ENCODE data around the gene TENT4A. TPM values are rescaled to one million over a fixed set of nuclear protein-coding genes. Genes with fewer than 3 reads are reported as not detected.

Gene TENT4A
- total and polyA plus RNA-seq, 10 of the 15 experiments (the other 5 are each of a cell fraction or from before 2014, with no cell fraction given) = 1.4 to 30.6 (median 12.5) TPM

GRCh38 chr5:6710551-6711318, 2.5 kb upstream of the TENT4A start:
- ChIA-PET POLR2A (interaction anchor here (0.6 kb wide), 2 partner anchors 14 to 37 kb away, joined by 3 to 7 read pairs; no protein-coding TSS in a partner anchor), RAD21 (ENCODE audit: unreplicated experiment) (interaction anchor here (1.1 to 1.2 kb wide), 2 partner anchors 76 to 78 kb away, joined by 4 read pairs; partner anchors contain the start of genes NSUN2 and SRD5A1), CTCF (no interaction called here), SMC1A (ENCODE audit: uncharacterized antibody, unreplicated experiment) (interaction anchor here (0.8 to 1.8 kb wide), 4 partner anchors 15 to 78 kb away, joined by 3 to 5 read pairs (median 3); partner anchors contain the start of genes NSUN2 and SRD5A1)
- intact Hi-C loops (cut with micrococcal nuclease; ENCODE audit: unreplicated experiment) (loop anchor here (5.0 to 10.0 kb wide), 2 partner anchors 333 to 956 kb away; partner anchors contain the start of gene MED10), in situ Hi-C loops (cut with MboI) (no loop called here)
- no peak overlapping the region for H3K4me2 ChIP-seq (ENCODE audit: control insufficient read depth, insufficient read depth)
- H3K27me3 ChIP-seq (replicated peaks in 1 of 2; ENCODE audit: control insufficient read depth in 2 of 2, insufficient read depth in 2 of 2, low read length in 1 of 2) = no peaks in the 10 kb centered on the region
- H3K9me3 ChIP-seq (replicated peaks; ENCODE audit: control insufficient read depth, insufficient read depth, low read length) = no peaks in the 10 kb centered on the region
- peaks cover 16% of the 10 kb centered on the region for H3K4me1 ChIP-seq (ENCODE audit: control insufficient read depth, insufficient read depth, low read length)
- H3K79me2 ChIP-seq (ENCODE audit: control insufficient read depth, insufficient read depth, low read length) = peaks cover 19% of the 10 kb centered on the region
- WGBS (ENCODE audit: insufficient coverage, insufficient replicate concordance, low lambda C conversion rate, missing lambda C conversion rate) = 89% methylated on average over 13 of the region's 13 CpGs
- H3K9ac ChIP-seq (ENCODE audit: control insufficient read depth, insufficient read depth, low read length) = no peak overlapping the region
- no TSS peak for BruUV-seq (replicated peaks)
- no peak for DNase-seq (ENCODE audit: low read depth, low spot score)
- 0 out of 2 replicates have a peak, but pooled peaks cover 3% of the 10 kb centered on the region for H4K20me1 ChIP-seq (ENCODE audit: control insufficient read depth, insufficient read depth)
- H3K36me3 ChIP-seq (ENCODE audit: control insufficient read depth in 2 of 2, insufficient read depth in 2 of 2, low read length in 1 of 2) = no peaks in the 10 kb centered on the region
- no peak for ATAC-seq
- H3K4me3 ChIP-seq = no peak overlapping the region
- no peak overlapping the region for H2AFZ ChIP-seq (ENCODE audit: control insufficient read depth, low read depth, low read length)
- H3K27ac ChIP-seq (ENCODE audit: control insufficient read depth, insufficient read depth) = no peak overlapping the region
- TF ChIP-seq RAD51 (IDR thresholded peaks at IDR 0.05) (no peak), CBX3 (IDR thresholded peaks at IDR 0.05; ENCODE audit: borderline replicate concordance, low read depth) (no peak), BHLHE40 (IDR thresholded peaks at IDR 0.05; ENCODE audit: borderline replicate concordance in 1 of 2, low read depth in 2 of 2, low read length in 1 of 2) (no peak), SRF (IDR thresholded peaks at IDR 0.05; ENCODE audit: low read depth in 2 of 2, low read length in 2 of 2) (no peak), KAT2A (conservative IDR thresholded peaks at IDR 0.05; ENCODE audit: control insufficient read depth, low read depth, low read length) (no peak), ZNF207 (IDR thresholded peaks at IDR 0.05; ENCODE audit: borderline replicate concordance) (no peak), ASH2L (IDR thresholded peaks at IDR 0.05; ENCODE audit: borderline replicate concordance, low read depth) (no peak)
- TF ChIP-seq, protein P1, sequence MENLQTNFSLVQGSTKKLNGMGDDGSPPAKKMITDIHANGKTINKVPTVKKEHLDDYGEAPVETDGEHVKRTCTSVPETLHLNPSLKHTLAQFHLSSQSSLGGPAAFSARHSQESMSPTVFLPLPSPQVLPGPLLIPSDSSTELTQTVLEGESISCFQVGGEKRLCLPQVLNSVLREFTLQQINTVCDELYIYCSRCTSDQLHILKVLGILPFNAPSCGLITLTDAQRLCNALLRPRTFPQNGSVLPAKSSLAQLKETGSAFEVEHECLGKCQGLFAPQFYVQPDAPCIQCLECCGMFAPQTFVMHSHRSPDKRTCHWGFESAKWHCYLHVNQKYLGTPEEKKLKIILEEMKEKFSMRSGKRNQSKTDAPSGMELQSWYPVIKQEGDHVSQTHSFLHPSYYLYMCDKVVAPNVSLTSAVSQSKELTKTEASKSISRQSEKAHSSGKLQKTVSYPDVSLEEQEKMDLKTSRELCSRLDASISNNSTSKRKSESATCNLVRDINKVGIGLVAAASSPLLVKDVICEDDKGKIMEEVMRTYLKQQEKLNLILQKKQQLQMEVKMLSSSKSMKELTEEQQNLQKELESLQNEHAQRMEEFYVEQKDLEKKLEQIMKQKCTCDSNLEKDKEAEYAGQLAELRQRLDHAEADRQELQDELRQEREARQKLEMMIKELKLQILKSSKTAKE (IDR thresholded peaks at IDR 0.05; ENCODE audit: low read depth, poor library complexity, severe bottlenecking) = no peak
- FAIRE-seq = no peak
